Thoracic aorta (tissue), 2 donors: ENCODE data around the gene CACNA2D4. TPM values are rescaled to one million over a fixed set of nuclear protein-coding genes. Genes with fewer than 3 reads are reported as not detected.

Experiments used
- ATAC-seq: fragments of 150-250 bp; one replicate; pipeline ENCODE4 v1.8.0; 2017; ENCODE audit warnings: low read depth; ENCODE audit not compliant: insufficient number of reproducible peaks, low FRiP score
- DNase-seq: peaks from one replicate; pipeline ENCODE4 v3.0.0-alpha.2; 2020; ENCODE audit warnings: low spot score
- H3K27ac ChIP-seq, 2 donors: fragments of 200-600 bp; sonication (generic); 1 replicate in 1 of 2; 2 replicates in 1 of 2; pipeline ENCODE4 v1.5.1; 2016; ENCODE audit warnings: mild to moderate bottlenecking in 2 of 2, moderate library complexity in 2 of 2
- H3K27me3 ChIP-seq: fragments of 200-600 bp; sonication (generic); replicated peaks from 2 replicates; pipeline ENCODE4 v1.6.0; 2016; ENCODE audit warnings: mild to moderate bottlenecking; ENCODE audit not compliant: insufficient read depth
- H3K36me3 ChIP-seq: fragments of 200-600 bp; sonication (generic); one replicate; pipeline ENCODE4 v1.5.1; 2016
- H3K4me1 ChIP-seq, 2 donors: fragments of 200-600 bp; sonication (generic); 1 replicate in 1 of 2; 2 replicates in 1 of 2; pipeline versions ENCODE4 v1.5.1 to v1.6.0; 2016; ENCODE audit warnings: low read depth in 2 of 2, mild to moderate bottlenecking in 1 of 2; ENCODE audit not compliant: control insufficient read depth in 1 of 2
- H3K4me3 ChIP-seq: fragments of 200-600 bp; sonication (generic); 2 replicates; pipeline ENCODE4 v1.5.1; 2016; ENCODE audit warnings: mild to moderate bottlenecking
- H3K9me3 ChIP-seq: fragments of 200-600 bp; sonication (generic); 2 replicates; pipeline ENCODE4 v1.5.1; 2016
- total RNA-seq, 2 donors: library from RNA; depleted of rRNA; stranded (reverse); fragments of >200 nt; gene quantifications; one replicate each; pipeline versions ENCODE4 v1.1.0 to v1.2.3, GENCODE V29; 2016
- TF ChIP-seq, protein P1 (sequence below): fragments of 200-600 bp; sonication (generic); IDR thresholded peaks from one replicate; pipeline ENCODE4 v1.5.1; 2019; ENCODE audit warnings: antibody characterized with exemption

CACNA2D4 gene
- total RNA-seq, 2 donors from 2014 or later: 8.7 to 12.3 TPM

- no peaks in the 10 kb centered on the region for H3K27me3 ChIP-seq
- H3K27ac ChIP-seq: no peak overlapping the region
- H3K4me1 ChIP-seq: no peaks in the 10 kb centered on the region
- no peak for ATAC-seq
- H3K9me3 ChIP-seq: no peaks in the 10 kb centered on the region
- DNase-seq: no peak
- TF ChIP-seq, protein P1, sequence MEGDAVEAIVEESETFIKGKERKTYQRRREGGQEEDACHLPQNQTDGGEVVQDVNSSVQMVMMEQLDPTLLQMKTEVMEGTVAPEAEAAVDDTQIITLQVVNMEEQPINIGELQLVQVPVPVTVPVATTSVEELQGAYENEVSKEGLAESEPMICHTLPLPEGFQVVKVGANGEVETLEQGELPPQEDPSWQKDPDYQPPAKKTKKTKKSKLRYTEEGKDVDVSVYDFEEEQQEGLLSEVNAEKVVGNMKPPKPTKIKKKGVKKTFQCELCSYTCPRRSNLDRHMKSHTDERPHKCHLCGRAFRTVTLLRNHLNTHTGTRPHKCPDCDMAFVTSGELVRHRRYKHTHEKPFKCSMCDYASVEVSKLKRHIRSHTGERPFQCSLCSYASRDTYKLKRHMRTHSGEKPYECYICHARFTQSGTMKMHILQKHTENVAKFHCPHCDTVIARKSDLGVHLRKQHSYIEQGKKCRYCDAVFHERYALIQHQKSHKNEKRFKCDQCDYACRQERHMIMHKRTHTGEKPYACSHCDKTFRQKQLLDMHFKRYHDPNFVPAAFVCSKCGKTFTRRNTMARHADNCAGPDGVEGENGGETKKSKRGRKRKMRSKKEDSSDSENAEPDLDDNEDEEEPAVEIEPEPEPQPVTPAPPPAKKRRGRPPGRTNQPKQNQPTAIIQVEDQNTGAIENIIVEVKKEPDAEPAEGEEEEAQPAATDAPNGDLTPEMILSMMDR: no peak
- H3K4me3 ChIP-seq: no peak overlapping the region
- no peaks in the 10 kb centered on the region for H3K36me3 ChIP-seq
These were observed 37.2 kb downstream of the CACNA2D4 start for GRCh38 chr12:1881301-1881700.

DNA sequence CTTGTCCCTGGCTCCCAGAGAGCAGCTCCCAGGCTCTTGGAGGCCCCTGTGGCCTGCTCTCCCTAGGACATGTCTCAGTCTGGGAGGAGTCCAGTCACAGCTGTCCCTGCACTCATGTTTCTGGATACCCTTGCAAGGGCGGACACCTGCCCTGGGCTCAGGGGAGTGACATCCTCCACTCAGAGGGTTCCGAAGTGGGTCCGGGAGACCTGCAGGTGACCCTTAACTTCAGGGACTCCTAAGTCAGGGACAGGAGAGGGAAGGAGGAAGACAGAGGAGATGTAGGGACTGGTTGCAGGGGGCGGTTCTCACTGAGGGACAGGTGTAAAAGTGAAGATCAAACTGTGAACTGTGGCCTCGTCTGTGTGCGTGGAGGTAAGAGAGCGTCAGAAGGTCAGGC, 37.6 kb downstream of the CACNA2D4 start:
- Histone ChIP-seq H3K27ac (no peak overlapping the region), H3K4me1 (no peaks in the 10 kb centered on the region), H3K4me3 (no peak overlapping the region), H3K9me3 (no peaks in the 10 kb centered on the region), H3K27me3 (no peaks in the 10 kb centered on the region), H3K36me3 (no peaks in the 10 kb centered on the region)
- ATAC-seq (no peak), DNase-seq (no peak)
- TF ChIP-seq, protein P1: no peak

DNA sequence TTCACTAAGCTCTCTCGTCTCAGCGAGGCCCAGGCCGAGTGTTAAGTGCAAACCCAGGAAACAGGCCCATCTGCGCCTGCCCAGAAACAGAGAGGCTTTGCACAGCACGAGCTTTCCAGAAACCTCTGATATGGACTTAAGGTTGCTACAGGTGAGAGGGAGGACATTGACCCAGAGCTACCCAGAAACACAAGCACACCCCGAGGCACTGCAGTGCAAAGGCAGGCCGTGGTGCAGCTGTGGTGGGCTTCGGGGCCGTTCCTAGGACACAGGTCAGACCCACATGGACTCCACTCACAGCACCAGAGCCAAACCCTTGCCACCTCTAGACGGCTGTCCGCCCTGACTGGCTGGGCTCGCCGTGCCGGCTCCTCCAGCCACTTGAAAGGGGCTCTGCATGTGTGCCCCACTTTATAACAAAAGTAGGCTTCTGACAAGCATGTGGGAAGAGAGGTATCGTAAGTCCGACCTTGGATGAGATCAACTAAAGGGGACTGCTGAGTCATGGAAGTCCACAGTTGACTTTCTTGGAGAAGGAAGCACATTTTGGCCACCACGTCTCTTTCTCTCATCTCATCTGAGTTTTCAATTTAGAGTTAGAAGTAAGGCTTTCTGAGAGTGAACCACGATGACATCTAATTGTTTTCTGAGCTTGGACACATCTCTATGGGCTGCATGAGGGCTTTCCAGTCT, 38.2 kb downstream of the CACNA2D4 start:
- H3K4me1 ChIP-seq: no peaks in the 10 kb centered on the region
- no peak overlapping the region for H3K4me3 ChIP-seq
- no peak for ATAC-seq
- no peaks in the 10 kb centered on the region for H3K36me3 ChIP-seq
- no peaks in the 10 kb centered on the region for H3K9me3 ChIP-seq
- no peak overlapping the region for H3K27ac ChIP-seq
- TF ChIP-seq, protein P1: no peak
- no peaks in the 10 kb centered on the region for H3K27me3 ChIP-seq
- DNase-seq: no peak

- no peaks in the 10 kb centered on the region for H3K4me1 ChIP-seq
- DNase-seq (no peak), ATAC-seq (no peak)
- no peaks in the 10 kb centered on the region for H3K27me3 ChIP-seq
- H3K27ac ChIP-seq: no peak overlapping the region
- H3K36me3 ChIP-seq: no peaks in the 10 kb centered on the region
- H3K4me3 ChIP-seq: no peak overlapping the region
- TF ChIP-seq, protein P1: no peak
- no peaks in the 10 kb centered on the region for H3K9me3 ChIP-seq
These were observed 38.8 kb downstream of the CACNA2D4 start for GRCh38 chr12:1879633-1880032.

GRCh38 chr12:1878695-1879094, 39.8 kb downstream of the CACNA2D4 start:
- DNase-seq (no peak), ATAC-seq (no peak)
- TF ChIP-seq, protein P1: no peak
- Histone ChIP-seq H3K4me1 (no peaks in the 10 kb centered on the region), H3K36me3 (no peaks in the 10 kb centered on the region), H3K9me3 (no peaks in the 10 kb centered on the region), H3K27me3 (no peaks in the 10 kb centered on the region), H3K4me3 (no peak overlapping the region), H3K27ac (no peak overlapping the region)
